Erythroblast (primary cell): ENCODE measurements around the gene CLPTM1.

Experiments used
- GATA1 ChIP-seq: IDR thresholded peaks from 2 replicates; pipeline ENCODE4 v1.6.1; 2011; ENCODE audit warnings: low read depth, mild to moderate bottlenecking, control low read depth, low read length, moderate library complexity
- POLR2A ChIP-seq: IDR thresholded peaks from 2 replicates; pipeline ENCODE4 v1.6.1; 2011; ENCODE audit warnings: mild to moderate bottlenecking, low read length

- no peak for TF ChIP-seq POLR2A
- TF ChIP-seq GATA1 = no peak
Measured at GRCh38 chr19:44990459-44990858, 35.3 kb downstream of the CLPTM1 start.
